Measurements from ENCODE around the gene MX2.

DNA sequence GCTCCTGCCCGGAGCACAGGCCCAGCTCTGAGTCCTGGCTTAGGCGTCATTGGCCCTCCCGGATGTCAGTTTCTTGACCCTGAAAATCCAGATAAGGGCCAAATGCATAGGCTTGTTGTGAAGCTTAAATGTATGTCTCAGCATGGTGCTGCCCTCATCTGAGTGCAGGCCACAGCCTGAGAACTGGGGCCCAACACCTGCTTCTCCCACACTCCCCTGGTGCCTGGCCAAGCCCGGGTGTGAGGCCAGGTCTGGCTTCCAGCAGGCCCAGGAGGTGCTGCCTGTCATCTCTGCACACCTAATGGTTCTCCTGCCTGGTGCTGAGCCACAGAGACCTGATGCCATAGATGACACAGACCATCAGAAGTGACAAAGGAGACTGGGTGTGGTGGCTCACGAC lies 14.0 kb downstream of the MX2 start:
- TF ChIP-seq, protein P1, sequence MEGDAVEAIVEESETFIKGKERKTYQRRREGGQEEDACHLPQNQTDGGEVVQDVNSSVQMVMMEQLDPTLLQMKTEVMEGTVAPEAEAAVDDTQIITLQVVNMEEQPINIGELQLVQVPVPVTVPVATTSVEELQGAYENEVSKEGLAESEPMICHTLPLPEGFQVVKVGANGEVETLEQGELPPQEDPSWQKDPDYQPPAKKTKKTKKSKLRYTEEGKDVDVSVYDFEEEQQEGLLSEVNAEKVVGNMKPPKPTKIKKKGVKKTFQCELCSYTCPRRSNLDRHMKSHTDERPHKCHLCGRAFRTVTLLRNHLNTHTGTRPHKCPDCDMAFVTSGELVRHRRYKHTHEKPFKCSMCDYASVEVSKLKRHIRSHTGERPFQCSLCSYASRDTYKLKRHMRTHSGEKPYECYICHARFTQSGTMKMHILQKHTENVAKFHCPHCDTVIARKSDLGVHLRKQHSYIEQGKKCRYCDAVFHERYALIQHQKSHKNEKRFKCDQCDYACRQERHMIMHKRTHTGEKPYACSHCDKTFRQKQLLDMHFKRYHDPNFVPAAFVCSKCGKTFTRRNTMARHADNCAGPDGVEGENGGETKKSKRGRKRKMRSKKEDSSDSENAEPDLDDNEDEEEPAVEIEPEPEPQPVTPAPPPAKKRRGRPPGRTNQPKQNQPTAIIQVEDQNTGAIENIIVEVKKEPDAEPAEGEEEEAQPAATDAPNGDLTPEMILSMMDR (IDR thresholded peaks at IDR 0.05), result no peak
- TF ChIP-seq POLR2A (IDR thresholded peaks at IDR 0.05) (no peak), EP300 (IDR thresholded peaks at IDR 0.05) (no peak)

Measured in tibial nerve (tissue), 4 donors.